HepG2 (cell line): ENCODE data around the gene STRN3. TPM values are rescaled to one million over a fixed set of nuclear protein-coding genes. Genes with fewer than 3 reads are reported as not detected.
A peak's percentile ranks its signal among the peaks of the same experiment; 100 is the strongest.
"Not testable (repeated sequence)": the region's sequence is repeated elsewhere in the genome, so short reads cannot be mapped to it uniquely, and the experiment has no call there.

ENCODE experiments used
- ATAC-seq: fragments of 200-7000 bp; cut with Tn5 transposase; 3 replicates; pipeline ENCODE4 v1.9.1; 2020; ENCODE audit warnings: mild to moderate bottlenecking, moderate library complexity
- BruUV-seq: library from RNA; stranded (reverse); fragments of 400-500 nt; replicated peaks from 2 replicates; lab custom pipeline; 2021; lab: Mats Ljungman, UMichigan
- CTCF ChIA-PET: fragments of 300-600 bp; formaldehyde crosslinking; extraction: SDS; loops from one replicate; lab custom pipeline; 2021; ENCODE audit warnings: low total read pairs, inconsistent platforms, low intra/inter-chr PET ratio; lab: Yijun Ruan, JAX
- POLR2A ChIA-PET: fragments of 350-600 bp; sonication (Branson Sonifier 250); formaldehyde crosslinking; loops from one replicate; lab custom pipeline; 2020; ENCODE audit warnings: antibody characterized with exemption, inconsistent platforms; lab: Yijun Ruan, JAX
- DNase-seq: peaks from one replicate; pipeline ENCODE4 v3.0.0-alpha.2; 2015; ENCODE audit warnings: low spot score
- FAIRE-seq: peaks from 3 replicates; lab custom pipeline; 2011; peaks lifted over from hg19 to GRCh38; lab: Jason Lieb, UNC
- H2AFZ ChIP-seq: one replicate; pipeline ENCODE4 v1.6.1; 2011; ENCODE audit warnings: low read length, inconsistent platforms
- H3K27ac ChIP-seq: fragments of 300-600 bp; 3 replicates; pipeline ENCODE4 v1.8.0; 2011; ENCODE audit warnings: mixed run types, mild to moderate bottlenecking, mixed read lengths, low read length, inconsistent platforms; ENCODE audit not compliant: insufficient read depth; ENCODE audit errors: extremely low read length
- H3K27me3 ChIP-seq, 2 experiments: fragments of 200-600 bp in 1 of 2; 2 replicates in 1 of 2; 3 replicates in 1 of 2; pipeline versions ENCODE4 v1.6.0 to v1.8.0; 2011; ENCODE audit warnings: low read length in 2 of 2, mild to moderate bottlenecking in 2 of 2, moderate library complexity in 2 of 2, inconsistent platforms in 1 of 2; ENCODE audit not compliant: insufficient read depth in 2 of 2, control insufficient read depth in 1 of 2
- H3K36me3 ChIP-seq, 2 experiments: fragments of 200-600 bp in 1 of 2; replicated peaks in 1 of 2; 2 replicates in 1 of 2; 3 replicates in 1 of 2; pipeline versions ENCODE4 v1.5.1 to v1.8.0; 2011; ENCODE audit warnings: low read length in 2 of 2, inconsistent platforms in 1 of 2; ENCODE audit not compliant: insufficient read depth in 2 of 2, control insufficient read depth in 1 of 2
- H3K4me1 ChIP-seq: 2 replicates; pipeline ENCODE4 v1.5.1; 2012; ENCODE audit warnings: low read length, inconsistent platforms; ENCODE audit not compliant: insufficient read depth
- H3K4me2 ChIP-seq: 2 replicates; pipeline ENCODE4 v1.6.0; 2011; ENCODE audit warnings: low read depth, low read length, inconsistent platforms
- H3K4me3 ChIP-seq, 3 experiments: fragments of 200-600 bp in 1 of 3; sonication (generic), shearing (Covaris generic) in 1 of 3; replicated peaks in 1 of 3; 2 replicates each; pipeline ENCODE4 v1.5.1; 2011 to 2016; ENCODE audit warnings: low read length in 3 of 3, inconsistent platforms in 2 of 3, low read depth in 2 of 3, mild to moderate bottlenecking in 2 of 3, control low read depth in 1 of 3, mixed read lengths in 1 of 3; ENCODE audit not compliant: insufficient read depth in 1 of 3
- H3K79me2 ChIP-seq: one replicate; pipeline ENCODE4 v1.6.1; 2011; ENCODE audit warnings: low read length, inconsistent platforms; ENCODE audit not compliant: insufficient read depth
- H3K9ac ChIP-seq: 2 replicates; pipeline ENCODE4 v1.6.0; 2011; ENCODE audit warnings: mild to moderate bottlenecking, low read depth, low read length, inconsistent platforms; ENCODE audit not compliant: insufficient read depth
- H3K9me3 ChIP-seq: 2 replicates; pipeline ENCODE4 v1.5.1; 2012; ENCODE audit warnings: mild to moderate bottlenecking, low read length
- H4K20me1 ChIP-seq: 2 replicates; pipeline ENCODE4 v1.6.0; 2011; ENCODE audit warnings: inconsistent platforms, mild to moderate bottlenecking, low read length, moderate library complexity; ENCODE audit not compliant: insufficient read depth
- ELF4 ChIP-seq: sonication (generic); formaldehyde crosslinking; IDR thresholded peaks from 2 replicates; pipeline ENCODE4 v1.5.0; 2020; ENCODE audit warnings: missing genetic modification reagents, mild to moderate bottlenecking, moderate library complexity, borderline replicate concordance
- KLF12 ChIP-seq: sonication (generic); formaldehyde crosslinking; IDR thresholded peaks from 2 replicates; pipeline ENCODE4 v1.4.0; 2020; ENCODE audit warnings: missing genetic modification reagents, borderline replicate concordance
- KMT2A ChIP-seq: sonication (generic); formaldehyde crosslinking; IDR thresholded peaks from 2 replicates; pipeline ENCODE4 v1.4.0; 2020; ENCODE audit warnings: missing genetic modification reagents
- SP140L ChIP-seq: sonication (generic); formaldehyde crosslinking; IDR thresholded peaks from 2 replicates; pipeline ENCODE4 v1.4.0; 2020; ENCODE audit warnings: missing genetic modification reagents, borderline replicate concordance
- ZNF441 ChIP-seq: sonication (generic); formaldehyde crosslinking; IDR thresholded peaks from 2 replicates; pipeline ENCODE4 v1.7.0; 2021; ENCODE audit warnings: missing genetic modification reagents, borderline replicate concordance
- ZNF652 ChIP-seq: IDR thresholded peaks from 2 replicates; pipeline ENCODE4 v1.6.1; 2016; ENCODE audit warnings: low read depth, borderline replicate concordance
- ZSCAN29 ChIP-seq: sonication (generic); formaldehyde crosslinking; conservative IDR thresholded peaks from 2 replicates; pipeline ENCODE4 v1.4.0; 2020; ENCODE audit warnings: mild to moderate bottlenecking, missing genetic modification reagents
- WGBS: methylation state at CpG from one replicate; pipeline ENCODE4 v1.1.6; 2017; ENCODE audit warnings: low lambda C conversion rate; 5-methylcytosine and 5-hydroxymethylcytosine counted together
- in situ Hi-C: cut with HindIII; loops from 2 replicates; pipeline ENCODE4 v1.10.0; 2017; ENCODE audit warnings: low pct_unique_long_range_greater_than_20kb; ENCODE audit not compliant: extremely low pct_ligation_motif_present
- intact Hi-C: fragments of 100-400 bp; cut with micrococcal nuclease; formaldehyde crosslinking; loops from one replicate; pipeline ENCODE4 v1.10.0; 2022; ENCODE audit not compliant: unreplicated experiment
- polyA plus RNA-seq, 8 experiments: library from polyadenylated mRNA; depleted of rRNA in 3 of 8; stranded (reverse) in 7 of 8; unstranded in 1 of 8; fragments of >200 nt; fragmentation: Illumina TruSeq in 4 of 8; extraction: Trizol in 4 of 8; gene quantifications; 2 replicates each; pipeline versions ENCODE4 v1.2.1 to v1.2.3, GENCODE V29; 2011 to 2016; ENCODE audit warnings: low read depth in 4 of 8, missing spikeins in 1 of 8, mixed read lengths in 1 of 8; ENCODE audit not compliant: insufficient read depth in 1 of 8
- total RNA-seq, 5 experiments: library from RNA; depleted of rRNA; stranded (reverse); fragments of >200 nt; fragmentation: Illumina TruSeq; extraction: Trizol; gene quantifications; 2 replicates each; pipeline ENCODE4 v1.2.3, GENCODE V29; 2016; ENCODE audit warnings: low read depth in 1 of 5
- TF ChIP-seq, protein P1 (sequence below): sonication (generic); formaldehyde crosslinking; IDR thresholded peaks from 2 replicates; pipeline ENCODE4 v1.4.0; 2020; ENCODE audit warnings: missing genetic modification reagents
- TF ChIP-seq, protein P2 (sequence below): sonication (generic); formaldehyde crosslinking; conservative IDR thresholded peaks from 2 replicates; pipeline ENCODE4 v1.4.0; 2020; ENCODE audit warnings: mild to moderate bottlenecking, missing genetic modification reagents, moderate library complexity
- TF ChIP-seq, protein P3 (sequence below): sonication (generic); formaldehyde crosslinking; IDR thresholded peaks from 2 replicates; pipeline ENCODE4 v1.5.1; 2020; ENCODE audit warnings: mild to moderate bottlenecking, moderate library complexity, missing genetic modification reagents
- TF ChIP-seq, protein P4 (sequence below): sonication (generic); formaldehyde crosslinking; IDR thresholded peaks from 2 replicates; pipeline ENCODE4 v1.5.1; 2020; ENCODE audit warnings: missing genetic modification reagents, mild to moderate bottlenecking, borderline replicate concordance

The STRN3 gene
- total and polyA plus RNA-seq, 2 of the 13 experiments (the other 11 are each of a cell fraction or from before 2014, with no cell fraction given) = 49.4 to 123 TPM

DNA sequence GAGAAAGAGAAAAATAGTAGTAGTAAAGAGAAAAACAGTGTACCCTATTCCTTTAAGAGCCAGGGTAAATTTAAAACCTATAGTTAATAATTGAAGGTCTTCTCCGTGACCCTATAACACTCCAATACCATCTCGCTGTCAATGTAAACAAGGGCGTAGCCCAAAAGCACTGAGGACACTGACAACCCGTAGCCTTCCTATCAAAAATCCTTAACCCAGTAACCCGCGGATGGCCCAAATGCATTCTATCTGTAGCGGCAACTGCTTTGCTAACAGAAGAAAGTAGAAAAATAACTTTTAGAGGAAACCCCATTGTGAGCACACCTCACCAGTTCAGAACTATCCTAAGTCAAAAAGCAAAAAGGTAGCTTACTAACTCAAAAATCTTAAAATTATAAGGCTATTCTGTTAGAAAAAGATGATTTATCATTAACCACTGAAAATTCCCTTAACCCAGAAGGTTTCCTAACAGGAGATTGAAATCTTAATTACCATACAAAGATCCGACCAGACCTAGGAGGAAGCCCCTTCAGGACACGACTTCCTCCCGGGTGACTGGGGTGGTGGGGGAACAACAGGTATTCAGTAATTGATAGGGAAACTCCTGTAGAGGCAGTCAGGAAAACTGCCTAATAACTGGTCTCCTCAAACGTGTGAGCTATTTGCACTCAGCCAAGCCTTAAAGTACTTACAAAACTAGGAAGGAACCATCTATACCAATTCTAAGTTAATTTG is 58.6 kb downstream of the STRN3 start:
- Histone ChIP-seq H3K9ac (peak overlapping the region; percentile 48; the same call in 1 of the 2 replicates), H3K36me3 (peaks cover 12 to 20% of the 10 kb centered on the region in 2 experiments; a peak in 4 of 5 replicates), H3K79me2 (peaks cover 99% of the 10 kb centered on the region), H3K4me3 (peak overlapping the region; percentile 23 to 43 (median 40)), H3K4me2 (peak overlapping the region; percentile 73), H4K20me1 (peaks cover 82% of the 10 kb centered on the region), H3K4me1 (peaks cover 62% of the 10 kb centered on the region), H3K27ac (peak overlapping the region; percentile 33)
- intact Hi-C loops, H3K9me3 ChIP-seq, H3K27me3 ChIP-seq, FAIRE-seq, in situ Hi-C loops, H2AFZ ChIP-seq, BruUV-seq: not testable (repeated sequence)
- WGBS = 6% methylated on average over 11 of the region's 11 CpGs
- peak; percentile 72 for ATAC-seq
- peak; percentile 79 for DNase-seq
- POLR2A ChIA-PET = interaction anchor here (1.7 kb wide), 1 partner anchor 58 kb away, joined by 8 read pairs; the partner anchor contains the start of genes AP4S1 and STRN3
- CTCF ChIA-PET = interaction anchor here (1.5 kb wide), 1 partner anchor 115 kb away, joined by 3 read pairs; no protein-coding TSS in a partner anchor
- TF ChIP-seq, protein P1, sequence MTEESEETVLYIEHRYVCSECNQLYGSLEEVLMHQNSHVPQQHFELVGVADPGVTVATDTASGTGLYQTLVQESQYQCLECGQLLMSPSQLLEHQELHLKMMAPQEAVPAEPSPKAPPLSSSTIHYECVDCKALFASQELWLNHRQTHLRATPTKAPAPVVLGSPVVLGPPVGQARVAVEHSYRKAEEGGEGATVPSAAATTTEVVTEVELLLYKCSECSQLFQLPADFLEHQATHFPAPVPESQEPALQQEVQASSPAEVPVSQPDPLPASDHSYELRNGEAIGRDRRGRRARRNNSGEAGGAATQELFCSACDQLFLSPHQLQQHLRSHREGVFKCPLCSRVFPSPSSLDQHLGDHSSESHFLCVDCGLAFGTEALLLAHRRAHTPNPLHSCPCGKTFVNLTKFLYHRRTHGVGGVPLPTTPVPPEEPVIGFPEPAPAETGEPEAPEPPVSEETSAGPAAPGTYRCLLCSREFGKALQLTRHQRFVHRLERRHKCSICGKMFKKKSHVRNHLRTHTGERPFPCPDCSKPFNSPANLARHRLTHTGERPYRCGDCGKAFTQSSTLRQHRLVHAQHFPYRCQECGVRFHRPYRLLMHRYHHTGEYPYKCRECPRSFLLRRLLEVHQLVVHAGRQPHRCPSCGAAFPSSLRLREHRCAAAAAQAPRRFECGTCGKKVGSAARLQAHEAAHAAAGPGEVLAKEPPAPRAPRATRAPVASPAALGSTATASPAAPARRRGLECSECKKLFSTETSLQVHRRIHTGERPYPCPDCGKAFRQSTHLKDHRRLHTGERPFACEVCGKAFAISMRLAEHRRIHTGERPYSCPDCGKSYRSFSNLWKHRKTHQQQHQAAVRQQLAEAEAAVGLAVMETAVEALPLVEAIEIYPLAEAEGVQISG (CRISPR knock-in tag) = 0 out of 2 replicates have a peak, but pooled peaks have one; percentile 30
- TF ChIP-seq, protein P2, sequence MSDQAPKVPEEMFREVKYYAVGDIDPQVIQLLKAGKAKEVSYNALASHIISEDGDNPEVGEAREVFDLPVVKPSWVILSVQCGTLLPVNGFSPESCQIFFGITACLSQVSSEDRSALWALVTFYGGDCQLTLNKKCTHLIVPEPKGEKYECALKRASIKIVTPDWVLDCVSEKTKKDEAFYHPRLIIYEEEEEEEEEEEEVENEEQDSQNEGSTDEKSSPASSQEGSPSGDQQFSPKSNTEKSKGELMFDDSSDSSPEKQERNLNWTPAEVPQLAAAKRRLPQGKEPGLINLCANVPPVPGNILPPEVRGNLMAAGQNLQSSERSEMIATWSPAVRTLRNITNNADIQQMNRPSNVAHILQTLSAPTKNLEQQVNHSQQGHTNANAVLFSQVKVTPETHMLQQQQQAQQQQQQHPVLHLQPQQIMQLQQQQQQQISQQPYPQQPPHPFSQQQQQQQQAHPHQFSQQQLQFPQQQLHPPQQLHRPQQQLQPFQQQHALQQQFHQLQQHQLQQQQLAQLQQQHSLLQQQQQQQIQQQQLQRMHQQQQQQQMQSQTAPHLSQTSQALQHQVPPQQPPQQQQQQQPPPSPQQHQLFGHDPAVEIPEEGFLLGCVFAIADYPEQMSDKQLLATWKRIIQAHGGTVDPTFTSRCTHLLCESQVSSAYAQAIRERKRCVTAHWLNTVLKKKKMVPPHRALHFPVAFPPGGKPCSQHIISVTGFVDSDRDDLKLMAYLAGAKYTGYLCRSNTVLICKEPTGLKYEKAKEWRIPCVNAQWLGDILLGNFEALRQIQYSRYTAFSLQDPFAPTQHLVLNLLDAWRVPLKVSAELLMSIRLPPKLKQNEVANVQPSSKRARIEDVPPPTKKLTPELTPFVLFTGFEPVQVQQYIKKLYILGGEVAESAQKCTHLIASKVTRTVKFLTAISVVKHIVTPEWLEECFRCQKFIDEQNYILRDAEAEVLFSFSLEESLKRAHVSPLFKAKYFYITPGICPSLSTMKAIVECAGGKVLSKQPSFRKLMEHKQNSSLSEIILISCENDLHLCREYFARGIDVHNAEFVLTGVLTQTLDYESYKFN (CRISPR knock-in tag) = peak; percentile 59
- TF ChIP-seq ELF4 (CRISPR knock-in tag) (peak; percentile 41; the same call in 1 of the 2 replicates), ZNF441 (CRISPR knock-in tag) (0 out of 2 replicates have a peak, but pooled peaks have one; percentile 28), ZNF652 (CRISPR knock-in tag) (peak; percentile 84), ZSCAN29 (CRISPR knock-in tag) (peak; percentile 28; the same call in 1 of the 2 replicates), KMT2A (0 out of 2 replicates have a peak, but pooled peaks have one; percentile 68), KLF12 (CRISPR knock-in tag) (peak; percentile 86; the same call in 1 of the 2 replicates), SP140L (0 out of 2 replicates have a peak, but pooled peaks have one; percentile 52)
- TF ChIP-seq, protein P3, sequence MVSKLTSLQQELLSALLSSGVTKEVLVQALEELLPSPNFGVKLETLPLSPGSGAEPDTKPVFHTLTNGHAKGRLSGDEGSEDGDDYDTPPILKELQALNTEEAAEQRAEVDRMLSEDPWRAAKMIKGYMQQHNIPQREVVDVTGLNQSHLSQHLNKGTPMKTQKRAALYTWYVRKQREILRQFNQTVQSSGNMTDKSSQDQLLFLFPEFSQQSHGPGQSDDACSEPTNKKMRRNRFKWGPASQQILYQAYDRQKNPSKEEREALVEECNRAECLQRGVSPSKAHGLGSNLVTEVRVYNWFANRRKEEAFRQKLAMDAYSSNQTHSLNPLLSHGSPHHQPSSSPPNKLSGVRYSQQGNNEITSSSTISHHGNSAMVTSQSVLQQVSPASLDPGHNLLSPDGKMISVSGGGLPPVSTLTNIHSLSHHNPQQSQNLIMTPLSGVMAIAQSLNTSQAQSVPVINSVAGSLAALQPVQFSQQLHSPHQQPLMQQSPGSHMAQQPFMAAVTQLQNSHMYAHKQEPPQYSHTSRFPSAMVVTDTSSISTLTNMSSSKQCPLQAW (CRISPR knock-in tag) = peak; percentile 42; the same call in 1 of the 2 replicates
- TF ChIP-seq, protein P4, sequence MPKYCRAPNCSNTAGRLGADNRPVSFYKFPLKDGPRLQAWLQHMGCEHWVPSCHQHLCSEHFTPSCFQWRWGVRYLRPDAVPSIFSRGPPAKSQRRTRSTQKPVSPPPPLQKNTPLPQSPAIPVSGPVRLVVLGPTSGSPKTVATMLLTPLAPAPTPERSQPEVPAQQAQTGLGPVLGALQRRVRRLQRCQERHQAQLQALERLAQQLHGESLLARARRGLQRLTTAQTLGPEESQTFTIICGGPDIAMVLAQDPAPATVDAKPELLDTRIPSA (CRISPR knock-in tag) = 0 out of 2 replicates have a peak, but pooled peaks have one; percentile 12
